MCF 10A (cell line): ENCODE measurements around the gene SELENOK. TPM values are rescaled to one million over a fixed set of nuclear protein-coding genes. Genes with fewer than 3 reads are reported as not detected.
A peak's percentile ranks its signal among the peaks of the same experiment; 100 is the strongest.

Experiments used
- Bru-seq: library from RNA; stranded (reverse); fragments of 400-500 nt; gene quantifications from one replicate; lab custom pipeline; 2021; lab: Mats Ljungman, UMichigan
- BruChase-seq, 2 experiments: library from RNA; stranded (reverse); fragments of 400-500 nt; gene quantifications; one replicate each; lab custom pipeline; 2021; lab: Mats Ljungman, UMichigan
- BruUV-seq: library from RNA; stranded (reverse); fragments of 400-500 nt; replicated peaks from 2 replicates; lab custom pipeline; 2021; lab: Mats Ljungman, UMichigan
- CTCF ChIA-PET: fragments of 300-600 bp; sonication (Branson Sonifier 250); formaldehyde crosslinking; extraction: SDS; loops from one replicate; lab custom pipeline; 2021; ENCODE audit warnings: antibody characterized with exemption, inconsistent platforms; lab: Yijun Ruan, JAX
- POLR2A ChIA-PET: fragments of 300-600, 350-650 bp; sonication (Branson Sonifier 250); formaldehyde crosslinking; extraction: SDS; loops from one replicate; lab custom pipeline; 2020; ENCODE audit warnings: antibody characterized with exemption, inconsistent platforms; lab: Yijun Ruan, JAX
- DNase-seq: peaks from one replicate; pipeline ENCODE4 v3.0.0-alpha.2; 2018; ENCODE audit not compliant: unreplicated experiment
- H3K27ac Mint-ChIP-seq: one replicate; pipeline ENCODE4 v1.8.0; 2022; ENCODE audit warnings: mild to moderate bottlenecking, low read depth, mixed read lengths; ENCODE audit not compliant: unreplicated experiment
- H3K27me3 Mint-ChIP-seq: one replicate; pipeline ENCODE4 v1.8.0; 2022; ENCODE audit warnings: mixed read lengths; ENCODE audit not compliant: insufficient read depth, unreplicated experiment
- H3K36me3 Mint-ChIP-seq: one replicate; pipeline ENCODE4 v1.8.0; 2022; ENCODE audit warnings: mild to moderate bottlenecking, moderate library complexity, mixed read lengths; ENCODE audit not compliant: insufficient read depth, unreplicated experiment
- H3K4me1 Mint-ChIP-seq: one replicate; pipeline ENCODE4 v1.8.0; 2022; ENCODE audit warnings: mixed read lengths; ENCODE audit not compliant: insufficient read depth, unreplicated experiment
- H3K4me3 Mint-ChIP-seq: one replicate; pipeline ENCODE4 v1.8.0; 2022; ENCODE audit warnings: mild to moderate bottlenecking, moderate library complexity, mixed read lengths; ENCODE audit not compliant: unreplicated experiment
- H3K9me3 Mint-ChIP-seq: one replicate; pipeline ENCODE4 v1.8.0; 2022; ENCODE audit warnings: mixed read lengths; ENCODE audit not compliant: unreplicated experiment
- intact Hi-C: fragments of 100-400 bp; cut with micrococcal nuclease; formaldehyde crosslinking; loops from 2 replicates; pipeline ENCODE4 v1.14.1; 2022
- long read RNA-seq: library from polyadenylated mRNA; stranded (forward); transcript quantifications from one replicate; pipeline ENCODE4 v2.0.0, GENCODE V29; 2022
- total RNA-seq: library from RNA; stranded (reverse); gene quantifications from 2 replicates; pipeline ENCODE4 v1.2.3, GENCODE V29; 2022
- TF ChIP-seq, protein P1 (sequence below): fragments of 200-600 bp; IDR thresholded peaks from one replicate; pipeline ENCODE4 v1.8.0; 2022; ENCODE audit warnings: antibody characterized with exemption, mild to moderate bottlenecking; ENCODE audit not compliant: unreplicated experiment

Gene SELENOK
- total RNA-seq (55.6 and 66.4 TPM in 2 replicates), Bru-seq, nascent RNA (percentile 92 among the genes with signal in this experiment), BruChase-seq, experiment 1, labeled RNA remaining after a 6-hour chase (percentile 95 among the genes with signal in this experiment), BruChase-seq, experiment 2, labeled RNA remaining after a 2-hour chase (percentile 90 among the genes with signal in this experiment)
- long read RNA-seq, transcript SELENOK-204 (5 exons, 1,633 nt): major isoform, 269 of 277 reads
- long read RNA-seq, partial matches to known transcripts: 4 of 277 reads
- long read RNA-seq, other reads (novel, unspliced or antisense): 4 of 277 reads

DNA sequence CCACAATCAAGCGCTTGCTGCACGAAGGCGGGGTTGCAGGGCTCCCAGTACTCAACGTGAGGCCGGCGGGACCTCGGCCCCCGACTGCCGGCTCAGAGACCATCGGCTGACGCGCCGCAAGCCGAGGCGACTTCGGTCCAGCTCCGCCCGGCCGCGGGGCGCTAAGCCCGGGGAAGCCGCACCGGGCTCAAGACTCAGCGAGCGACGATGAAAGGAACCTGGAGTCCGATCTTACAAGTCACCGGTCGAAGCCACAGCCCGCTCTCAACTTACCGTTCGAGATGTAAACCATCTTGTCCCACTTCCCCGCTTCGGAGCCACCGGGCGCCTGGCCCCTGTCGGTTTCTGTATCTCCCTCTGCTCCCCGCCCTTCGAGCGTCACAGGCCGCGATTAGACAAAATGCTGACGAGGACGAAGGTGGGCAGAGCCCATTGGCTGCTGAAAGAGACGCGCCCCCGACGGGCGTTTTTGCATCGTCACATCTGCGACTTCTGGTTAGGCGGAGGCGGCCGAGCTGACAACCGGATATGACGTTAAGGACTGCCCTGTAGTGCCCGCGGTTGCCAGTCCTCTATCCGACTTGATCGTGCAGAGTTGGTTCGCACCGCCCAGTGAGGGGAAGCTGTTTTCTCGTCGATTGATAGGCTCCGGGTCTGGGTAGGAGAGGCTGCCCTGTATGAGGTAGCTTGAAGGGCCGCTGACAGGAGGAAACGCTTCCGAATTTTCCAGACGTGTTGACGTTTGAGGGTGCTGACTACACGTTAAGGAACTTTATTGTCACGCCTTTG is at the start of gene SELENOK:
TSS of gene SELENOK (minus strand) at position 363 of the 789 bp plus-strand sequence.
- Mint-ChIP-seq H3K4me3 (peak within 1 kb of the TSS; percentile 91), H3K9me3 (peaks cover 5% of the 10 kb centered on the region), H3K4me1 (peaks cover 17% of the 10 kb centered on the region), H3K36me3 (peaks cover 21% of the 10 kb centered on the region), H3K27me3 (peaks cover 10% of the 10 kb centered on the region), H3K27ac (peak within 1 kb of the TSS; percentile 98)
- POLR2A ChIA-PET: interaction anchor here (0.7 to 4.2 kb wide), 15 partner anchors 9 to 1444 kb away, joined by 3 to 40 read pairs (median 4); partner anchors contain the start of genes ACTR8 and DCP1A
- intact Hi-C loops: no loop called here
- DNase-seq: peak; percentile 99
- CTCF ChIA-PET: interaction anchor here (0.7 to 1.2 kb wide), 7 partner anchors 8 to 544 kb away, joined by 3 to 5 read pairs (median 3); partner anchors contain the start of gene DCP1A
- BruUV-seq: no TSS peak
- TF ChIP-seq, protein P1, sequence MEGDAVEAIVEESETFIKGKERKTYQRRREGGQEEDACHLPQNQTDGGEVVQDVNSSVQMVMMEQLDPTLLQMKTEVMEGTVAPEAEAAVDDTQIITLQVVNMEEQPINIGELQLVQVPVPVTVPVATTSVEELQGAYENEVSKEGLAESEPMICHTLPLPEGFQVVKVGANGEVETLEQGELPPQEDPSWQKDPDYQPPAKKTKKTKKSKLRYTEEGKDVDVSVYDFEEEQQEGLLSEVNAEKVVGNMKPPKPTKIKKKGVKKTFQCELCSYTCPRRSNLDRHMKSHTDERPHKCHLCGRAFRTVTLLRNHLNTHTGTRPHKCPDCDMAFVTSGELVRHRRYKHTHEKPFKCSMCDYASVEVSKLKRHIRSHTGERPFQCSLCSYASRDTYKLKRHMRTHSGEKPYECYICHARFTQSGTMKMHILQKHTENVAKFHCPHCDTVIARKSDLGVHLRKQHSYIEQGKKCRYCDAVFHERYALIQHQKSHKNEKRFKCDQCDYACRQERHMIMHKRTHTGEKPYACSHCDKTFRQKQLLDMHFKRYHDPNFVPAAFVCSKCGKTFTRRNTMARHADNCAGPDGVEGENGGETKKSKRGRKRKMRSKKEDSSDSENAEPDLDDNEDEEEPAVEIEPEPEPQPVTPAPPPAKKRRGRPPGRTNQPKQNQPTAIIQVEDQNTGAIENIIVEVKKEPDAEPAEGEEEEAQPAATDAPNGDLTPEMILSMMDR: no peak

DNA sequence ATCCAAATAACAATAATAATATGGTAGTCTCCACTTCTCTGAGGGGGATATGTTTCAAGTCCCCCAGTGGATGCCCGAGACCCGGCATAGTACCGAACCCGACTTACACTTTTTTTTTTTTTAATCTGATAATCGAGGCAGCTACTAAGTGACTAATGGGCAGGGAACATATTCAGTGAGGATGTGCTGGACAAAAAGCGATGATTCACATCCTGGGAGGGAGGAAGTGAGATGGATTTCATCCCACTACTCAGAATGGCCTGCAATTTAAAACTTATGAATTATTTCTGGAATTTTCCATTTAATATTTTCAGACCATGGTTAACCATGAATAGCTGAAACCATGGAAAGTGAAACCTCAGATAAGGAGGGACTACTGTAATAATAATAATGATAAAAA is 49.5 kb upstream of the SELENOK start:
- peak; percentile 46 for DNase-seq
- Mint-ChIP-seq H3K4me1 (peaks cover 5% of the 10 kb centered on the region), H3K4me3 (no peak overlapping the region), H3K27ac (no peak overlapping the region), H3K9me3 (peaks cover 6% of the 10 kb centered on the region), H3K36me3 (no peaks in the 10 kb centered on the region), H3K27me3 (no peaks in the 10 kb centered on the region)
- ChIA-PET CTCF (interaction anchor here (0.5 to 1.4 kb wide), 10 partner anchors 169 to 1806 kb away, joined by 3 to 5 read pairs (median 4); no protein-coding TSS in a partner anchor), POLR2A (interaction anchor here (0.6 to 0.7 kb wide), 2 partner anchors 467 to 468 kb away, joined by 3 to 4 read pairs; no protein-coding TSS in a partner anchor)
- intact Hi-C loops: no loop called here
- TF ChIP-seq, protein P1: no peak
- no TSS peak for BruUV-seq

DNA sequence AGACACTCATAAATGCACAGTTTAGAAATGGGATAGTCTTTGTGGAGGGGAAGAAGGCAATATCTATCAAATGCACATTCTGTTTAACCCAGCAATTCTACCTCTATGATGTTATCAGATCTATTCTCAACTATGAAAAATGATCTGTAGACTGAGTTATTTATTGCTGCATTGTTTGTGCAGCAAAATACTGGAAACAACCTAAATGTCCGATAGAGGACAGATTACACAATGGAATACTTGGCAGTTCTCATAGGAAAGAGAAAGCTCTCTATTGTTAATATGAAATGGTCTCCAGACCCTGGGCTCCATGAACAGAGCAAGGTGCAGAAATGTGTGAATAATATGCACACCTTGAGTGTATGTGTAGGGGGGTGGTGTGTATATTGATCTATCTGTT is 49.0 kb upstream of the SELENOK start:
- H3K36me3 Mint-ChIP-seq: no peaks in the 10 kb centered on the region
- ChIA-PET POLR2A (interaction anchor here (0.6 to 0.7 kb wide), 2 partner anchors 467 to 469 kb away, joined by 3 to 4 read pairs; no protein-coding TSS in a partner anchor), CTCF (interaction anchor here (0.6 to 5.0 kb wide), 7 partner anchors 203 to 1807 kb away, joined by 3 to 51 read pairs (median 4); no protein-coding TSS in a partner anchor)
- intact Hi-C loops: no loop called here
- TF ChIP-seq, protein P1: no peak
- no peak for DNase-seq
- peaks cover under 1% of the 10 kb centered on the region for H3K9me3 Mint-ChIP-seq
- H3K4me3 Mint-ChIP-seq: no peak overlapping the region
- H3K27ac Mint-ChIP-seq: no peak overlapping the region
- H3K4me1 Mint-ChIP-seq: peaks cover 5% of the 10 kb centered on the region
- BruUV-seq: no TSS peak
- H3K27me3 Mint-ChIP-seq: no peaks in the 10 kb centered on the region
